Mucosa of descending colon (tissue), 3 donors: ENCODE results near the gene SLC37A2. TPM values are rescaled to one million over a fixed set of nuclear protein-coding genes. Genes with fewer than 3 reads are reported as not detected.
A peak's percentile ranks its signal among the peaks of the same experiment; 100 is the strongest.

Experiments used
- ATAC-seq: fragments of 200-7000 bp; cut with Tn5 transposase; one replicate; pipeline ENCODE4 v1.9.1; 2020; ENCODE audit warnings: mild to moderate bottlenecking, moderate library complexity
- DNase-seq, 3 donors: peaks; one replicate each; pipeline ENCODE4 v3.0.0-alpha.2; 2020
- H3K36me3 ChIP-seq: fragments of 200-600 bp; one replicate; pipeline ENCODE4 v1.8.0; 2021; ENCODE audit warnings: low read depth, mild to moderate bottlenecking
- H3K4me1 ChIP-seq: fragments of 200-600 bp; one replicate; pipeline ENCODE4 v1.8.0; 2021; ENCODE audit warnings: low read depth, mild to moderate bottlenecking
- H3K4me3 ChIP-seq: fragments of 200-600 bp; one replicate; pipeline ENCODE4 v1.8.0; 2021; ENCODE audit warnings: mild to moderate bottlenecking
- H3K9me3 ChIP-seq: fragments of 200-600 bp; one replicate; pipeline ENCODE4 v1.8.0; 2021; ENCODE audit warnings: mild to moderate bottlenecking
- intact Hi-C, 2 donors: fragments of 100-400 bp; cut with DNase I in 1 of 2; cut with micrococcal nuclease in 1 of 2; formaldehyde crosslinking; loops; one replicate each; pipeline versions ENCODE4 v1.11.0 to v1.11.1; 2022; cut with DNase I, micrococcal nuclease
- total RNA-seq, 3 donors: library from RNA; stranded (reverse); fragmentation: NEBNext Ultra II Directional in 2 of 3; extraction: Animal tissue kit (Norgen Biotek cat#: 25700) in 2 of 3; gene quantifications; one replicate each; pipeline versions ENCODE4 v1.2.1 to v1.2.4, GENCODE V29; 2021 to 2023
- TF ChIP-seq, protein P1 (sequence below): fragments of 200-600 bp; IDR thresholded peaks from one replicate; pipeline ENCODE4 v1.8.0; 2022; ENCODE audit warnings: antibody characterized with exemption, mild to moderate bottlenecking
- donor health status: DM: no; HTN: no; CAD: no; lungs with moderate emphysema.
- donor health status: DM: no; HTN: no; CAD: no.
- donor health status: DM: no; HTN: yes; CAD: no.

Gene SLC37A2
- total RNA-seq, 3 donors from 2014 or later: 4.3 to 10.5 (median 6.2) TPM

DNA sequence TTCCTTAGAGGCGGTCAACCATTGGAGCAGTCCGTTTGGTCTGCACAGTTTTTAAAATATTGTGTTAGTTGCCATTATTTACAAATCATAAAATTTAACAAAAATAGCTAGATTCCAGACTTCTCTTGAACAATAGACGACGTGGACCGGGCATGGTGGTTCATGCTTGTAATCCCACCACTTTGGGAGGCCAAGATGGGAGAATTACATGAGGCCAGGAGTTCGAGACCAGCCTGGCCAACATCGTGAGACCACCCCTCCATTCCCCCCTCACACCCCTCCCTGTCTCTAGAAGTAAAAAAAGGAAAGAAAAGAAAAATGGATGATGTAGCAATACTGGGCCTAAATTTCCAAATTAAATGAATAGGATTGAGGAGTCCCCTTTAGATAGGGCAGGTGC is 965 bp downstream of the SLC37A2 start:
- intact Hi-C loops: no loop called here
- Histone ChIP-seq H3K4me3 (no peak overlapping the region), H3K4me1 (peaks cover 8% of the 10 kb centered on the region), H3K36me3 (no peaks in the 10 kb centered on the region), H3K9me3 (no peaks in the 10 kb centered on the region)
- ATAC-seq: no peak
- TF ChIP-seq, protein P1, sequence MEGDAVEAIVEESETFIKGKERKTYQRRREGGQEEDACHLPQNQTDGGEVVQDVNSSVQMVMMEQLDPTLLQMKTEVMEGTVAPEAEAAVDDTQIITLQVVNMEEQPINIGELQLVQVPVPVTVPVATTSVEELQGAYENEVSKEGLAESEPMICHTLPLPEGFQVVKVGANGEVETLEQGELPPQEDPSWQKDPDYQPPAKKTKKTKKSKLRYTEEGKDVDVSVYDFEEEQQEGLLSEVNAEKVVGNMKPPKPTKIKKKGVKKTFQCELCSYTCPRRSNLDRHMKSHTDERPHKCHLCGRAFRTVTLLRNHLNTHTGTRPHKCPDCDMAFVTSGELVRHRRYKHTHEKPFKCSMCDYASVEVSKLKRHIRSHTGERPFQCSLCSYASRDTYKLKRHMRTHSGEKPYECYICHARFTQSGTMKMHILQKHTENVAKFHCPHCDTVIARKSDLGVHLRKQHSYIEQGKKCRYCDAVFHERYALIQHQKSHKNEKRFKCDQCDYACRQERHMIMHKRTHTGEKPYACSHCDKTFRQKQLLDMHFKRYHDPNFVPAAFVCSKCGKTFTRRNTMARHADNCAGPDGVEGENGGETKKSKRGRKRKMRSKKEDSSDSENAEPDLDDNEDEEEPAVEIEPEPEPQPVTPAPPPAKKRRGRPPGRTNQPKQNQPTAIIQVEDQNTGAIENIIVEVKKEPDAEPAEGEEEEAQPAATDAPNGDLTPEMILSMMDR: no peak
- no peak for DNase-seq

DNA sequence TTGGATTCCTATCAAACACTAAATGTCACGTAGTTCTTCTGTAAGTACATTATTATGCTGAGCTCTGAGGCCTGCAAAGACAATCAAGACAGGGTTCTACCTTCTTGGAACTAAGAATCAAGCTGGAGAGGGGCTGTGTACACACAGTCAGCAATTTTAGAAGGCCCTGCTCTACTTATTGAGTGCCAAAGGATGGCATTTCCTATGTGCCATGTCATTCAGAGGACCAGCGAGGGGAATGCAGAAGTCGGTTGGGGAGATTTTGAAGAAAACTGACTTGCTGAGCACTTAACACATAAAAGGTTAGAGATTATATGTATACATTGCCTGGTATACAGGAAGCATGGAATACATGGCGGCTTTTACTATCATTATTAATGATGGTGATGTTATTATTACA is 5.3 kb downstream of the SLC37A2 start:
- Histone ChIP-seq H3K9me3 (no peaks in the 10 kb centered on the region), H3K36me3 (no peaks in the 10 kb centered on the region), H3K4me3 (no peak overlapping the region), H3K4me1 (peaks cover 9% of the 10 kb centered on the region)
- DNase-seq (no peak), ATAC-seq (no peak)
- TF ChIP-seq, protein P1: no peak
- intact Hi-C loops: no loop called here

DNA sequence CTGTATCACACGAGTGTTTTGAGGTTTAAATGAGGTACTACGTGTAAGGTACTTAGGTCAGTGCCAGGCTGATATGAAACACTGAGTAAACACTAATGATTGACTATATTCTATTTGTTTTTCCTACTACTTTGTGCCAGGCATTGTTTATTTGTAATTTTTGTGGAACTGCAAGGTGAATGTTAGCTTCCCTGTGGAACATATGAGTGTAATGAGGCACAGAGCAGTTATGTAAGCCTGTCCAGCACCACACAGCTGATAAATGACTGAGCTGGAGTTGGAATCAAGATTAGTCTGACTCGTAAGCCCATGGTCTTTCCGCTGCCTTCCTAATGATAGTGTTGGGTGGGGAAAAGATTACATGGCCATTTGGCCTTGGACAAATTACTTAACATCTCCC is 5.9 kb downstream of the SLC37A2 start:
- ATAC-seq (no peak), DNase-seq (no peak)
- TF ChIP-seq, protein P1: no peak
- H3K4me3 ChIP-seq: no peak overlapping the region
- no peaks in the 10 kb centered on the region for H3K36me3 ChIP-seq
- intact Hi-C loops: no loop called here
- H3K9me3 ChIP-seq: no peaks in the 10 kb centered on the region
- H3K4me1 ChIP-seq: peaks cover 4% of the 10 kb centered on the region

- intact Hi-C loops: no loop called here
- Histone ChIP-seq H3K36me3 (no peaks in the 10 kb centered on the region), H3K4me1 (peaks cover 4% of the 10 kb centered on the region), H3K9me3 (no peaks in the 10 kb centered on the region), H3K4me3 (no peak overlapping the region)
- ATAC-seq: no peak
- TF ChIP-seq, protein P1: no peak
- DNase-seq: no peak
These were observed 6.7 kb downstream of the SLC37A2 start for GRCh38 chr11:125069796-125070195.

DNA sequence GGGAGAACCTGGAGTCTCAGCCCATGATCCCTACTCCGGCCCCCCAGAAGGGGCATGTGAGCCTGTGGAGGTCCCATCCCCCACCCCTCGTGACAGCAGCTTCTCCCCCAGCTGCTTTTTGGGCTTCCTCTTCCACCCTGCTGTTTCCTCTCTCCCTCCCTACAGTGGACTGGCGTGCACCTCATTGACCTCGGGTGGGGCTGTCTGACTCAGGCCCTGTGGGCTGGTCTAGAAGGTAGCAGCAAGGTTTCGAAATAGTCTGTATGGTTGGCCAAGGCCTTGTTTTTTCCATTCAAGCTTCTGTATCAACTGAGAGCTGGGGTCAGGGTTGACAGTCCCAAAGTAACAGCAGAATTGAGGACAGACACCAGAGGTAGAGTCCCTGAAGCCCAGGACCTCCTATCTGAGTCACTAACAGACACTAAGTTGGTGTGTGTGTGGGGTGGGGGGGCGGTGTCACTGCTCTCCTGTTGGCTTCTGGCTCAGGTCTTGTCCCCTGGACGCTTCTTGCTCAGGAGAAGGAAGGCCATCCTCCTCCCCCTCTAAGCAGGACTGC is 7.7 kb downstream of the SLC37A2 start:
- TF ChIP-seq, protein P1: no peak
- Histone ChIP-seq H3K9me3 (no peaks in the 10 kb centered on the region), H3K36me3 (no peaks in the 10 kb centered on the region), H3K4me1 (peaks cover 4% of the 10 kb centered on the region), H3K4me3 (no peak overlapping the region)
- ATAC-seq (peak; percentile 86), DNase-seq (peak; percentile 58 to 77 (median 63))
- intact Hi-C loops: no loop called here

- Histone ChIP-seq H3K36me3 (no peaks in the 10 kb centered on the region), H3K9me3 (no peaks in the 10 kb centered on the region), H3K4me3 (no peak overlapping the region), H3K4me1 (peaks cover 4% of the 10 kb centered on the region)
- no peak for DNase-seq
- no peak for ATAC-seq
- TF ChIP-seq, protein P1: no peak
- intact Hi-C loops: no loop called here
These were observed 8.3 kb downstream of the SLC37A2 start for GRCh38 chr11:125071435-125071834.
